GM11168 (cell line): Measurements from ENCODE around the gene GRHPR.
"Not testable (repeated sequence)": the region's sequence is repeated elsewhere in the genome, so short reads cannot be mapped to it uniquely, and the experiment has no call there.

Experiments used
- in situ Hi-C: fragments of 300-500 bp; cut with MboI; formaldehyde crosslinking; loops from one replicate; pipeline ENCODE4 v1.12.0; 2022; ENCODE audit warnings: low sequenced_read_pairs; ENCODE audit not compliant: unreplicated experiment

Gene GRHPR

GRCh38 chr9:37473982-37474381 lies 51.5 kb downstream of the GRHPR start:
- in situ Hi-C loops, result not testable (repeated sequence)

GRCh38 chr9:37474438-37474837 lies 51.9 kb downstream of the GRHPR start:
- in situ Hi-C loops, result no loop called here

GRCh38 chr9:37476930-37477329 lies 54.4 kb downstream of the GRHPR start:
- in situ Hi-C loops, result no loop called here

GRCh38 chr9:37477443-37477842 lies 54.9 kb downstream of the GRHPR start:
- in situ Hi-C loops, result not testable (repeated sequence)

GRCh38 chr9:37477987-37478619 lies 55.6 kb downstream of the GRHPR start:
- in situ Hi-C loops, result not testable (repeated sequence)

- in situ Hi-C loops, result no loop called here
Observed at GRCh38 chr9:37480759-37481158, 58.3 kb downstream of the GRHPR start.

- in situ Hi-C loops, result no loop called here
Observed at GRCh38 chr9:37485389-37486255, 63.1 kb downstream of the GRHPR start, which contains the start of gene POLR1E. Gene POLR1E, plus strand, starts transcription at chr9:37485948. Its CDS starts 100 bp downstream, at chr9:37486048.

- in situ Hi-C loops, result no loop called here
Observed at GRCh38 chr9:37486256-37486615, 63.7 kb downstream of the GRHPR start.
